ENCODE measurements around the gene CXCL16.

CXCL16 gene

GRCh38 chr17:4738136-4739121 is 1.3 kb downstream of the CXCL16 start:
- DNase-seq (ENCODE audit: low read depth) = no peak
- H3K4me3 ChIP-seq (ENCODE audit: control insufficient read depth, low read depth, low read length) = peak overlapping the region; percentile 72
- TF ChIP-seq CTCF (IDR thresholded peaks at IDR 0.05; ENCODE audit: control insufficient read depth, insufficient read depth, low read depth, low read length, missing control alignments) = no peak

DNA sequence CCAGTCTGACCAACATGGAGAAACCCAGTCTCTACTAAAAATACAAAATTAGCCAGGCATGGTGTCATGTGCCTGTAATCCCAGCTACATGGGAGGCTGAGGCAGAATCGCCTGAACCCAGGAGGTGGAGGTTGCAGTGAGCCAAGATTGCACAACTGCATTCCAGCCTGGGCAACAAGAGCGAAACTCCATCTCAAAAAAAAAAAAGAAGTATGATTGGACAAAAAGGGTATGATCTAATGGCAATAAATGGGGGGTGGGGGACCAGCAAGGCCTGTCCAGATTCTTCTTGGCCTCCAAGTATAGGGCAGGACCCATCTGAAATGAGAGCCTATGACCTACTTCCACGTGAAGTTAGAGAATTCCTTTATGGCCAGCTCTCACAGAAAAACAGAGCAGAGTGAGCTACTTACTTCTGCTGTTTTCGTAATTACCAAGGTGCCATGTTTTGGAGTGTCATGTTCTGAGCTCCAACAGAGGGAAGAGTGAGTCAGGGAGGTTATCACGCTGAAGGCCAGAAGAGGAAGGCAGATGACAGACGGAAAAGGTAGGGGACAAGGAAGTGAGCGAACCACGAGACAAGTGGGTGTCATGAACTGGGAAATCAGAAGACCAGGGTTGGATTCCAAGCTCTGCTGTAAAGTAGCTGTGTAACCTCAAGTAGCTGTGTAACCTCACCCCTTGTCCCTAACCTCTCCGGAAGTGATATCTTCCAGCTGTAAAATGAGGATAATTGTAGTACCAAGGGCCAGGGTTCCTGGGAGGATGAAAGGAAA is 3.7 kb downstream of the CXCL16 start:
- TF ChIP-seq CTCF (IDR thresholded peaks at IDR 0.05; ENCODE audit: control insufficient read depth, insufficient read depth, low read depth, low read length, missing control alignments) = no peak
- no peak for DNase-seq (ENCODE audit: low read depth)
- no peak overlapping the region for H3K4me3 ChIP-seq (ENCODE audit: control insufficient read depth, low read depth, low read length)

GRCh38 chr17:4734857-4735475 is 4.8 kb downstream of the CXCL16 start:
- TF ChIP-seq CTCF (IDR thresholded peaks at IDR 0.05; ENCODE audit: control insufficient read depth, insufficient read depth, low read depth, low read length, missing control alignments) = no peak
- no peak overlapping the region for H3K4me3 ChIP-seq (ENCODE audit: control insufficient read depth, low read depth, low read length)
- DNase-seq (ENCODE audit: low read depth) = no peak

DNA sequence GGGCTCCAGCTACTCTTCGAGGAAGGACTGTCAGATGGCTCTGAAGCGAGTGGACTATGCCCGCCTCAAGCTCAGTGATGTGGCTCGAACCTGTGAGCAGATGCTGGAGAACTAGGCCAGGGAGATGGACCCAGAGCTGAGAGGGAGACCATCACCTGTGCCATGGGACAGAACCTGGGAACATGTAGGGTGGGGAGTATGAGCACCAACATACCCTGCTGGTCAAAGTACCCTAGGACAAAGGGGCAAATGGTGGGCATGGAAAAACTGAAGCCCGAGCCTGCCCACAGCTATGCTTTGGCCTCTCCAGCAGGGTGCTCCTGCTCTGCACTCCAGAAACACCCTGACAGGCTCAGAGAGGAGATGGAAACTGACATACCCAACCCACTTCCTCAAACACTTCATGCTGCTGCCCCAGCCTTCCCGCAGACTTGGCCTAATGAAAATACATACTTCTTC is 6.6 kb downstream of the CXCL16 start:
- no peak overlapping the region for H3K4me3 ChIP-seq (ENCODE audit: control insufficient read depth, low read depth, low read length)
- DNase-seq (ENCODE audit: low read depth) = no peak
- no peak for TF ChIP-seq CTCF (IDR thresholded peaks at IDR 0.05; ENCODE audit: control insufficient read depth, insufficient read depth, low read depth, low read length, missing control alignments)

- no peak for TF ChIP-seq CTCF (IDR thresholded peaks at IDR 0.05; ENCODE audit: control insufficient read depth, insufficient read depth, low read depth, low read length, missing control alignments)
- DNase-seq (ENCODE audit: low read depth) = no peak
- no peak overlapping the region for H3K4me3 ChIP-seq (ENCODE audit: control insufficient read depth, low read depth, low read length)
These were observed 11.6 kb downstream of the CXCL16 start for GRCh38 chr17:4728124-4728523.

- no peak for DNase-seq (ENCODE audit: low read depth)
- no peak overlapping the region for H3K4me3 ChIP-seq (ENCODE audit: control insufficient read depth, low read depth, low read length)
- no peak for TF ChIP-seq CTCF (IDR thresholded peaks at IDR 0.05; ENCODE audit: control insufficient read depth, insufficient read depth, low read depth, low read length, missing control alignments)
These were observed 13.9 kb downstream of the CXCL16 start for GRCh38 chr17:4725646-4726310.

Data from AG09309 (cell line).